HL-60 (cell line): ENCODE results near the gene MTR.

ENCODE experiments used
- DNase-seq, 2 experiments: peaks; one replicate each; pipeline ENCODE4 v3.0.0-alpha.2; 2010 to 2020; ENCODE audit warnings: low read depth in 1 of 2, low spot score in 1 of 2
- H3K27ac ChIP-seq: fragments of 250-450 bp; sonication (Bioruptor Pico); replicated peaks from 2 replicates; pipeline ENCODE4 v1.5.1; 2020; ENCODE audit warnings: mild to moderate bottlenecking, moderate library complexity
- H3K27me3 ChIP-seq: fragments of 250-450 bp; sonication (Bioruptor Pico); 2 replicates; pipeline ENCODE4 v1.5.1; 2021; ENCODE audit warnings: mild to moderate bottlenecking, moderate library complexity; ENCODE audit not compliant: insufficient read depth, poor library complexity, severe bottlenecking
- H3K4me3 ChIP-seq: replicated peaks from 2 replicates; pipeline ENCODE4 v1.5.1; 2011; ENCODE audit warnings: mild to moderate bottlenecking, control low read depth, low read length; ENCODE audit not compliant: insufficient read depth
- CTCF ChIP-seq: IDR thresholded peaks from one replicate; pipeline ENCODE4 v1.5.1; 2011; ENCODE audit warnings: low read length, control low read depth, inconsistent platforms; ENCODE audit not compliant: insufficient read depth
- GABPA ChIP-seq: IDR thresholded peaks from 2 replicates; pipeline ENCODE4 v1.6.1; 2012; ENCODE audit warnings: low read depth
- POLR2AphosphoS5 ChIP-seq: IDR thresholded peaks from 2 replicates; pipeline ENCODE4 v1.6.1; 2012; ENCODE audit warnings: low read depth
- REST ChIP-seq: IDR thresholded peaks from 2 replicates; pipeline ENCODE4 v1.6.1; 2012; ENCODE audit warnings: low read depth; ENCODE audit not compliant: insufficient replicate concordance
- SPI1 ChIP-seq: IDR thresholded peaks from 2 replicates; pipeline ENCODE4 v1.6.1; 2012; ENCODE audit warnings: low read depth, mild to moderate bottlenecking, borderline replicate concordance

Gene MTR

GRCh38 chr1:236800623-236801022 lies 5.5 kb downstream of the MTR start:
- TF ChIP-seq REST = no peak
- no peak for TF ChIP-seq CTCF
- no peak for TF ChIP-seq SPI1
- TF ChIP-seq GABPA = no peak
- no peak for TF ChIP-seq POLR2AphosphoS5
- no peak for DNase-seq
- H3K27me3 ChIP-seq = no peaks in the 10 kb centered on the region
- H3K27ac ChIP-seq = no peak overlapping the region
- H3K4me3 ChIP-seq = no peak overlapping the region

GRCh38 chr1:236802264-236802663 lies 7.2 kb downstream of the MTR start:
- TF ChIP-seq GABPA (no peak), POLR2AphosphoS5 (no peak), SPI1 (no peak), REST (no peak), CTCF (no peak)
- Histone ChIP-seq H3K4me3 (no peak overlapping the region), H3K27me3 (no peaks in the 10 kb centered on the region), H3K27ac (no peak overlapping the region)
- DNase-seq = no peak

GRCh38 chr1:236806634-236807033 lies 11.5 kb downstream of the MTR start:
- no peak for TF ChIP-seq SPI1
- TF ChIP-seq GABPA = no peak
- no peak for TF ChIP-seq REST
- no peak for TF ChIP-seq POLR2AphosphoS5
- TF ChIP-seq CTCF = no peak
- H3K27ac ChIP-seq = no peak overlapping the region
- H3K27me3 ChIP-seq = no peaks in the 10 kb centered on the region
- no peak overlapping the region for H3K4me3 ChIP-seq
- DNase-seq = no peak
